NCI-H146 (cell line): ENCODE results near the gene PPP1R14B.
"Not testable (repeated sequence)": the region's sequence is repeated elsewhere in the genome, so short reads cannot be mapped to it uniquely, and the experiment has no call there.

ENCODE experiments used
- DNase-seq: peaks from one replicate; lab custom pipeline; 2025; lab: John Stamatoyannopoulos, UW

The PPP1R14B gene

DNA sequence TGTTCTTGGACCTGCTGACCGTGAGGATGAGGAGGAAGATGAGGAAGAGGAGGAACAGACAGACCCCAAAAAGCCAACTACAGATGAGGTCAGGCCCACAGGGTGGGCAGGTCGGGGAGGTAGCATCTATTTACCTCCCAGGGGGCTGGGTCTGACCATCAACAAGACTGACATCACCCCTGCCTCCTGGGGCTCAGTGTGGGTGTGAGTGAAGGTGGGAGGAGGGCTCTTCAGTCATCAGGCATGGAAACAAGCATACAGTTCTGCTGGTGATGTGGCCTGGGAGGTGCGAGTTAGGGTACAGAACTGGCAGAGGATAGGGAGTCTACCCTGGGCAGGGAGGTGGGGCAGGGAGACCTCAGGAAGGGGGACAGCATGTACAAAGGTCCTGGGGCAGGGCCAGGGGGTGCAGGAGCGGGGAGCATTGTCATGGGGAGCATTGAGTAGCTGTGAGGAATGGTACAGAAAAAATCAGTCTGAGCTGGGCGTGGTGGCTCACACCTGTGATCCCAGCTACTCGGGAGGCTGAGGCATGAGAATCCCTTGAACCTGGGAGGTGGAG lies 13.5 kb upstream of the PPP1R14B start:
- no peak for DNase-seq

DNA sequence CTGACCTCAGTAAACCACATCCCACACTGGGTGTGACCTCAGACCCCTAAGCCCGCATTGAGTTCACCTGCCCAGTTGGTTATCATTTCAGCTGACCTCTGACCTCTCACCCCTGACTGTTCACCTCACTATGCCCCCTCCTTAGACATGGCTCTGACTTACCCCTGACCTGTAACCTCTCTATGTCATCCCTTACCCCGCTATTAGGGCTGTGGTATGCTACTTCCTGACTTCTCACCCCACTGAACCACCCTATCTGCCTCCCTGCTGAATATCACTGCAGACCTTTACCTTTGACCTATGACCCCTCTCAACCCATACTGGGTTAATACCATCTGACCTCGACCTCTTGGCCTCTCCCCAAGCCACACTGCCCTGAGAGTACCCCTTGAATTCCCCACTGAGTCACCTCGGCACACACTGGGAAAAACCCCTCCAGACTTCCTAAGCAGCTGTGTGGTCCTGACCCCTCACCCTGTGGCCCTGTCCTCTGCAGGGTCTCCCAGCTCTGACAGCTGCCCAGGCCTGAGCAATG lies 12.9 kb upstream of the PPP1R14B start:
- no peak for DNase-seq

DNA sequence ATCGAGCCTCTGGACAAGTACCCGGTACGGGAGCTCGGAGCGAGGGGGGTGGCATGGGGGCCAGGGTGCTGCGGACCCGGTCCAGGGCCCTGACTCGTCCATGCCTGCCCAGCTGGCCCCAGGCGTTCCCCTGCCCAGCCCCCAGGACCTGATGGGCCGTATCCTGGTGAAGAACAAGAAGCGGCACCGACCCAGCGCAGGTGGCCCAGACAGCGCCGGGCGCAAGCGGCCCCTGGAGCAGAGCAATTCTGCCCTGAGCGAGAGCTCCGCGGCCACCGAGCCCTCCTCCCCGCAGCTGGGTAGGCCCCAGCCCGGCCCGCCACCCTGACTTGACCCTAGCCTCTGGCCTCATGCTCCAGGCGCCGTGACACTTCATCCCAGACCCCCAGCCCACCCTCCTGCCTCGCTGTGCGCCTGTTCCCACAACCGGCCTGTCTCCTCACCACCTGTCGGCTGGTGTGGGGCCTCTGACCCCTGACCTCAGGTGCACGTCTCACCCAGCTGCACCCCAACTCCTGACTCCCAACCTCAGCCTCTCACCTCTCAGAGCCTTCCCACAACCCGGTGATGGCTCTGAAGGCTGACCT lies 12.3 kb upstream of the PPP1R14B start:
- DNase-seq: no peak

DNA sequence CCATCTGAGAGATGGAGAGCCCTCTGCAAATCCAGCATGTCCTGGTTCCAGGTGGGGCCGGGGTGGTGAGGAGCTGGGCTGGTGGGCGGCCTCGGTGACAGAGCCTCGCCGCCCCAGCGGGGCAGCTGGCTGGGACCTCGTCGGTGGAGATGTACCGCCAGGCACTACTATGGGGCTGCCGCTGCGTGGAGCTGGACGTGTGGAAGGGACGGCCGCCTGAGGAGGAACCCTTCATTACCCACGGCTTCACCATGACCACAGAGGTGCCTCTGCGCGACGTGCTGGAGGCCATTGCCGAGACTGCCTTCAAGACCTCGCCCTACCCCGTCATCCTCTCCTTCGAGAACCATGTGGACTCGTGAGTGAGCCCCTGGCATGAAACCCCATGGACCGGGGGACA lies 11.6 kb upstream of the PPP1R14B start:
- no peak for DNase-seq

DNA sequence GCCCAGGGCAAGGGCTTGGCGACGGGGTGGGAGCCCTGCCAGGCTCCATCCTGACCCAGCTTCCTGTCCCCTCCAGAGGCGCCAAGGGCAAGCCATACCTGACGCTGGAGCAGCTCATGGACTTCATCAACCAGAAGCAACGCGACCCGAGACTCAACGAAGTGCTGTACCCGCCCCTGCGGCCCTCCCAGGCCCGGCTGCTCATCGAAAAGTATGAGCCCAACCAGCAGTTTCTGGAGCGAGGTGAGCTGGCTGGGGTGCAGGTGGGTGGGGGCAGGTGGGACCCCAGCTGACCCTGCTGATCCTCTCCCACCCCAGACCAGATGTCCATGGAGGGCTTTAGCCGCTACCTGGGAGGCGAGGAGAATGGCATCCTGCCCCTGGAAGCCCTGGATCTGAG lies 9.6 kb upstream of the PPP1R14B start:
- no peak for DNase-seq

DNA sequence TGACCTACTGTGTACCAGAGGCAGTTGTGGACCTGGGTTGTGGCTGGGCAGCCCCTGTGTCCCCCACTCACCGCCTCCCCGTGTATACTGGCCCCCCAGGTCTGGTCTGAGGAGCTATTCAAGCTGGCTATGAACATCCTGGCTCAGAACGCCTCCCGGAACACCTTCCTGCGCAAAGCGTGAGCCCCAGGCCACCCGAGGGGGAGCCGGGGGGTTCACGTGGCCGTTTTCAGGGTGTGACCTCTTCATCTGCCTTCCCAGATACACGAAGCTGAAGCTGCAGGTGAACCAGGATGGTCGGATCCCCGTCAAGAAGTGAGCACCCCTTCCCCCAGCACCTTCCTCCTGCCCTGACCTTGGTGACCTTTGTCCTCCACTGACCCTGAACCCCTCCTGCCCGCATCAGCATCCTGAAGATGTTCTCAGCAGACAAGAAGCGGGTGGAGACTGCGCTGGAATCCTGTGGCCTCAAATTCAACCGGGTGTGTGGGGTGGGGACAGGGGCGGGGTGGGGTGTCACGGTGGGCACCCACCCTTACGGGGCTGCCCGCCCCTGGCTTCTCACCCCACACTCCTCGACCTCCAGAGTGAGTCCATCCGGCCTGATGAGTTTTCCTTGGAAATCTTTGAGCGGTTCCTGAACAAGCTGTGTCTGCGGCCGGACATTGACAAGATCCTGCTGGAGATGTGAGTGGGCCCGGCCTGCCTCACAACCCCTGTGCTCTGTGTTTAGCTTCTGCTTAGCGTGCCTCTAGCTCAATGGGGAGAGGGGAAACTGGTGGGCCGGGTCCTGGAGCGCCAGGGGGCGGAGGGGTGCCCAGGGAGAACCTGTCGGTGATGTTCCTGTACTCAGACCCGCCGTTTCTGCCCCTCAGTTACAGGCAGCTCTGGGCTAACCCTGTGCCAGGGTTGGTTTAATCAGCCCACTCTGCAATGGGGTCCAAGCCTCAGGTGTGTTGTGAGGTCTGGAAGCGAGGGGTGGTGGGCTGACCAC lies 8.7 kb upstream of the PPP1R14B start:
- DNase-seq: no peak

DNA sequence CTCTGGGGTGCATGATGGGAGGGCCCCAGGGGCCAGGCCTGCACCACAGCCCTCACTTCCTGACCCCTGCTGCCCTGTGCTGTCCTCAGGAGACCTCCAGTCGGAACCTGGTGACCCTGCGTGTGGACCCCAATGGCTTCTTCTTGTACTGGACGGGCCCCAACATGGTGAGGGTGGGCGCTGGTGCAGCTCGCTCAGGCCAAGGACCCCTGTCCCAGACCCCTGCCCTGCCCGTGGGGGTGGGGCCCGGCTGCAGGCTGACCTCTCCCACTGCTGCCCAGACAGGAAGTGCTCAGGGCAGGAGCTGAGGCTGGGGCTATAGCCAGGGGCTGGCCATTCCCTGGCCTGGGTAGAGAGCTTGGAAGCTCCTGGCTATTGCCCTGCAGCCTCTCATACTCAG lies 7.6 kb upstream of the PPP1R14B start:
- no peak for DNase-seq

DNA sequence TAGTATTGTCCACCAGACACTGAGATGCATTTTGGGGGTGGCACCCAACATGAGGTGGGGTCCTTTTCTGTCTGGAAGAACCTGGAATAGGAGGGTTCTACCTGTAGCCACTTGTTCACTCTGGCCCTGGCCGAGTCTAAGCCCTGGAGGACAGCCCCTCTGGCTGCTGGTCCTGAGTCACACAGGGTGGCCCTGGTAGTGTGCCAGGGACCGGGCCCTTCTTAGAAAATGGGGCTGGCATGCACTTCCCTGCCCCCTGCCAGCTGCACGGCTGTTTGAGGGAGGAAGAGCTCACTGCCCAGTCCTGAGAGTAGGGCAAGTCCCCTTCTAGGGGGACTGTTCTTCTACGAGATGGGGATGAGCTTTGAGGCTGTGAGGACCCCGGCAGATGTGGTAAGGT lies 6.7 kb upstream of the PPP1R14B start:
- DNase-seq: no peak

DNA sequence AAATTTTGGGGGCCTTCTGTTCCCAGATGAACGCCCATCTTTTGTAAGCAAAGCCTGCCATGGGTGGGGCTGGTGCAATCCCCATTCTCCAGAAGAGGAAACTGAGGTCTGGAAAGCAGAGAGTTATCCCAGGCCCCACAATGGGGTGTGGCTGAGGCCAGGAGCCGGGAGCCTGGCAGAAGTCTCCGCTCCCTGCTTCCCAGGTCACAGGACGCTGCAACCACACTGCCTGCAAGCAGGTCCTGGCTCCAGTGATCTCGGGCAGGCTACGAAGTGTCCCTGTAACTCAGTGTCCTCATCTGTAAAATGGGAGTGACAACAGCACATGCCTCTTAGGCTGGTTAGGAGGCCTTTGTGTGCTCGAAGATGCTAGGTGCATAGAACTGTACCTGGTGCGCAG lies 6.3 kb upstream of the PPP1R14B start:
- no peak for DNase-seq

DNA sequence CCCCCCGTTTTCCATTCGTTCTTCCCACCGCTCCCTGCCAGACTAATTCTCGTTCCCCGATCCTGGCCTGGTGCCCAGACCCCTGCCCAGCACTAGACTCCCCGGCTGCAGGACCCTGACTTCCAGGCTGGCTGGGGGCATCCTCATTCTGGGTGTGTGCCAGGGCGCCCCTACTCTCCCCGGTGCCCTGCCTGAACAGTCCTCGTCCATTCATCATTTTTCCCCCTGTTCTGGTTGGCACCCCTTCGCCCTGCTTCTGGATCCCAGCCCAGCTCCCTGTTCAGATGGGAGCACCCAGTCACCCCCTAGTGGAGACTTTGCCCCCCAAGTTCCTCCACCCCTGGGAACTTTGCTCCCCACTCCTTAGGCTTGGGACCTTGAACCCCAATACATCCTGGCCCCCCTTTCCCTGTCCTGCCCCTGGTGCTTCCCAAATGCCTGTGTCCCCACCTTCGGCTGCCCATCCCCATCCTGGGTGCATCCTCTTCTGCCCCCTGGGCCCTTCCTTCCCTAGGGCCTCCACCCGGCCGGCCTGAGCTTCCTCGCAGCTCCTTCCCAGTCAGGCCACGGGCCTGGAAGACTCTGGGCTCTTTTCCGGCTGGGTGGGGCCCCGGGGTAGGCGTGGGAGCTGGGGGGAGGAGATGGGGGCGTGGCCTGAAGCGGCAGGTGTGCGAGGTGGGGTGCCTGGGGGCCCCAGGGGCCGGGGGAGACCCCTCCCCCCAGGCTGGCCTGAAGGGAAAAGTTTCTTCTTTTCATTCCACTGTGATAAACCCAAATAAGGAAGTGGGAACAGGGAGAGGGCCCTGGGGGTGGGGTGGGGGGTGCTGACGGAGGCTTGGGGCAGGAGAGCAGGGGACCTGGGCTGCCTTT lies 5.5 kb upstream of the PPP1R14B start:
- peak; percentile 64 for DNase-seq

DNA sequence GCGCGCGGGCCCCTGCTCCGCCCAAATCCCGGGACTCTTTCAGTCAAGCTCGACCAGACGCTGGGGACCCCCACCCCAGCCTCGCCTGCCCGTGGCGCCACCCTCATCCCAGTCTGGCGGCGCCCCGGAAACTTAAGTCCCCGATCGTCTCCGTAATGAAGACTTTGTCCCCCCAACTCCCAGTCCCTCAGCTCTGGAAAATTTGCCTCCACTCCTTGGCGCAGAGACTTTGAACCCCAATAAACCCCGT lies 4.9 kb upstream of the PPP1R14B start:
- peak; percentile 30 for DNase-seq

DNA sequence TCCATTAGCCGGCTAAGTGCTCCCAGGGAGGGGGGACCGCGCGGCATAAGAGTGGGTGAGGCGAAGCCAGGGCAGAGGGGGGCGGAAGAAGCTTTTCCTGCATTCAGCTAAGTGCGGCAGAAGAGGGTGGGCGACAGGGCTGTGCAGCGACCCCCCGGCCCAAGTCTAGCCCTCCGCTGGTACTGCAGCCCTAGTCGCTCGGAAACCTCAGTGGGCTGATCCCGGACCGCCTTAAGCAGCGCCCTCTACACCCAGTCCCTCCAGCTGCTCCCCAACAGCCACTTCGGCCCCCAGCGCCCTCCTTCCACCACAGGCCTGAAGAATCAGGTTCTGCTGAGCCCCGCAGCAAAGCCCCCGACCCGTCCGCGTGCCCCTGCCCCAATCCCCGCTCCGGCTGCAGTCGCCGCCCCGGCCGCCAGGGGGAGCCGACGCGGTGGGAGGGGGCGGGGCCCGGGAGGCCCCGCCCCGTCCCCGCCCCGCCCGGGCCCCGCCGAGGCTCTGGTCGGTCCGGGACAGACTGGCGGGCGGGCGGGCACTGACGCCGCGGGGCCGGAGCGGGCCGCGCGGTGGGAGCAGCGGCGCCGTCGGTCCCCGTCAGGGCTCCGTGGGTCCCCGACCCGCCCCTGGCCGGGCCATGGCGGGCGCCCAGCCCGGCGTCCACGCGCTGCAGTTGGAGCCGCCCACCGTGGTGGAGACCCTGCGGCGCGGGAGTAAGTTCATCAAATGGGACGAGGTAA lies 4.4 kb upstream of the PPP1R14B start, which contains the start of gene PLCB3:
PLCB3 (plus strand) TSS at position 515 of the 737 bp plus-strand sequence; CDS start at position 635, 120 bp downstream.
- peak; percentile 63 for DNase-seq

DNA sequence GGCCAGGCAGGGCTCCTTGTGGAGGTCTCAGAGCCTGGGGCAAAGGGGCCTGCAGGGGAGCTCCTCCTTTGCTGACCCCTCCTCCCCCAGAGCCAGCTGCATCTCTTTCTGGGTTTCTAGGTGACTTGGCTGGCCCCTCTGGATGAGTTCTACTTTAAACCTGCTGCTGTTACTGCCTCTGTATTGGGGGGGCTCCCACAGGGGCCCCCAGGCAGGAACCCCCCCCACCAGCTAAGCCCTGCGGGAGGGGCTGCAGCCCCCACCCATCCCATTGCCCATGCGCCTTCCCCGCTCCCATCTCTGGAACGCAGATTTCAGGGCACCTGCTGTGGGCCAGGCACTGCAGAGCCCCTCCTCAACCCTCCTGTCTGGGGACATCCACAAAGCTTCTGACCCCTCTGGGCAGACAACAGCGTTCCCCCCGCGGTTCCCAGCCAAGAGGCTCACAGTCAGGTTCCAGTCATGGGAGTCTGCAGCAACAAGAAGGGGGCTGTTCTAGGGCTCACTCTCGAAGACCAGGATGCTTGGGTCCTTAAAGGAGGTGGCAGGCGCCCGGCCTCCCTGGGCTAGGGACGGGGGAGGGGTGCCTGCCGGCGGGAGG lies 3.8 kb upstream of the PPP1R14B start:
- no peak for DNase-seq

DNA sequence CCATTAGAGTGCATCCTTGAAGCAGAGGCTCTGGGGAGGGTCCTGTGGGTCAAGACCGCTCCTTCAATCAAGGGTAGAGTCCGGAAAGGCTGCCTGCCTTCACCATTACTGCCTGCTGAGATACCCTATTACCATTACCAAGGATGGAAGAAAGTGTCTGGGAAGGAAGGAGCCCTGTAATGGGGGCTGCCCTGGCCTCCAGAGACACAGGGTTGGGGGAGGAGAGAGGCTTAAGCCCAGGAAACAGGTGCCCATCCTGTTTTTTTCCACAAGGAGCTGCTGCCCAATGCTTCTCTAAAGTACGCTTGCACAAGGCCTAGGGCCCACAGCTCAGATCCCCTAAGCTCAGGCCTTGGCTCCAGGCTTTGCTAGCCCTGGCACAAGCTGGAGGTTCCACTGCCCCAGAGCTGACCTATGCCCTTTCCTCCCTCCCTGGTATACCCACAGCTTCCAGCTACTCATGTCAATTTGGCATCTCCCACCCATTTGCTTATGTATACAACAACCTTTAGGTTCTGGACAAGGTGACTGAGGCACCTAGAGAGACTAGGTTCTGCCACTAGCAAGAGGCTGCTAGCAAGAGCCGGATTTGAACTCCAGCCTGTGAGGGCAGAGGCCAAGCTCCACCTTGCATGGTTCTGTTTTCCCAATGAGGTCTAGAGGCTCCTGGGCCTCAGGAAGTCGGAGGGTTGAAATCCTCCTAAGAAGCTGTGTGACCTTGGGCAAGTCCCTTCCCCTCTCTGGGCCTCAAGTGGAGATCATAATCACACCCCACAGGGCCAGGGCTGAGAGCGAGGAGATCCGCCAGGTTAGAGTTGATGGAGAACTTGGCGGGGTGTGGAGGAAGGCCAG lies 3.0 kb upstream of the PPP1R14B start:
- DNase-seq: no peak

DNA sequence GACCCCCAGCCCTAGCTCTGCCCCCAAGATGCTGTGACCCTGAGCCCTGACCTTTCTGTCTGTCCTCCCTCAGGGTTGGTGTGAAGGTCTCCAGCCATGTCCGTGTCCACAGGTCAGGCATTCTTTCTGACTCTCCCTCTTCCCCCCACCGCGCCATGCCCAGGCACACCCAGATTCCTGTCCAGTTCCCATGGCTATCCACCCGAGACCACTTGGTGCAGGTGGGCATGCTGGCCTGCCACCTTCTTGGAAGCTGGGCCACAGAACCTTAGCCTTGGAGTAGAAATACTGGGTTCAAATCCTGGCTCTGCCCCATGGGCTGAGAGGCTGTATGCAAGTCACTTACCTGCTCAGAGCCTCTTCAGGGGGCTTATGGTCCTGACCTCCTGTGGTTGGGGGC lies 2.3 kb upstream of the PPP1R14B start:
- DNase-seq: no peak

DNA sequence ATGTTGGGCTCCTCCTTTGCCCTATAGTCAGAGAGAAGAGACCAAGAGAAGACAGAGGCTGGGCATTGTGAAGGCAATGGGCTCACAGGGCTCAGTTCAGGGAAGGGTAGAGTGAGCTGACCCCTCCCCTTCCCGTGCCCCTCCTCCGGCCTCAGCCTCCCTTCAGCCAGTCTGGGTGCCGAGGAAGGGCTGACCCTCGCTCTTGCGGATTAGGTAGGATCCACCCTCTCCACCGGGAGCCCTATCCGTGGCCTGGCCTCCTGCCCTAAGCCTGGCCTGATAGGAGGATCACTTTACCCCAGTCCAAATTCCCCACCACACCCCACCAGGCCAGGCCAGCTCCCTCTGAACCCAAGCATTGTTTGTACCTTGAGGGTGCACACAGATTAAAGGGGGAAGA lies 1.8 kb upstream of the PPP1R14B start:
- no peak for DNase-seq

DNA sequence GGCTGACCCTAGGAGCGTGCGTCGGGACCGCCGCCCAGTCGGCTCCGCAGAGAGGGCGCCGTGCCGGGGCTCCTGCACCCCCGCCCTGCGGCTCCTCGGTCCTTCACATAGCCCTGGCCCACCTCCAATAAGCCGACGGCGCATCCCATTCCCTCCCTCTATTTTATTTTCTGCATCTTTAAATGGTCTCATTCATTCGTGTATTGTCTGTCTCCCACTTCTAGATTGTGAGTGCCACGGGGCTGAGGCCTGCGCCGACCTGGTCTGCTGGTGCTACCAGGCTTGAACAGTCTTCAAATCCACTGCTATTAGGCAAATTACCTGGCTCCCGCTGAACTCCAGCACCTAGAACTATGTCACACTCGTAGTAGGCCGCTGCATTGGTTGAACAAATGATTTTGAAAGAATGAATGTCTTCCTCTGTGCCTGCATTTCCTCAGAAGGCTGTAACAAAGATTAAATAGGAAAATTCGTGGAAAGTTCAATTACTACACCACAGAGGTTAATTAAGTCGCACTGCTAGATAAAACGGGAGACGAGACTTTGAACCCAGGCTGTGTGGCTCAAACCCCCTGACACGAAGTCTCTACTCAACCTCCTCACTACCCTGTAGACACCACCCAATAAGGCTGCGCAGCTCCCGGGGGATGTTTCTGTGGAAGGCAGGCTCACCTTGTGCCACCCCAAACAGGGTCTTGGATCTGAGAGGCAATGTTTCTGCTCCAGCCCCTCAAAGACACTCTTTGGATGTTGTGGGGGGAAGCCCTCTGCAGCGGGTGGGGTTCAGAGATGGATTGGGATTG lies 1.2 kb upstream of the PPP1R14B start:
- DNase-seq: peak; percentile 50

DNA sequence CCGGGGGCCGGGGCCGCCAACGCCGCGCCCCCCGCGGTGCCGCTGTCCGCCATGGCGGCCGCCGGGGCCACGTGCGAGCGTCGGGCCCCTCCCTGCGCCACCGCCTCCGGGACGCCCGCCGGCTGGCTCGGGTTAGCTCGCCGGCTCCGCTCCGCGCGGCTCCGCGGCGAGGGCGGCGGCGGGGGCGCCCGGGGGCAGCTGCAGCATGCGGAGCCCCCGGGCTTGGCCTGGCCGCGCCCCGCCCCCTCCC lies 197 bp downstream of the PPP1R14B start:
- DNase-seq: not testable (repeated sequence)

DNA sequence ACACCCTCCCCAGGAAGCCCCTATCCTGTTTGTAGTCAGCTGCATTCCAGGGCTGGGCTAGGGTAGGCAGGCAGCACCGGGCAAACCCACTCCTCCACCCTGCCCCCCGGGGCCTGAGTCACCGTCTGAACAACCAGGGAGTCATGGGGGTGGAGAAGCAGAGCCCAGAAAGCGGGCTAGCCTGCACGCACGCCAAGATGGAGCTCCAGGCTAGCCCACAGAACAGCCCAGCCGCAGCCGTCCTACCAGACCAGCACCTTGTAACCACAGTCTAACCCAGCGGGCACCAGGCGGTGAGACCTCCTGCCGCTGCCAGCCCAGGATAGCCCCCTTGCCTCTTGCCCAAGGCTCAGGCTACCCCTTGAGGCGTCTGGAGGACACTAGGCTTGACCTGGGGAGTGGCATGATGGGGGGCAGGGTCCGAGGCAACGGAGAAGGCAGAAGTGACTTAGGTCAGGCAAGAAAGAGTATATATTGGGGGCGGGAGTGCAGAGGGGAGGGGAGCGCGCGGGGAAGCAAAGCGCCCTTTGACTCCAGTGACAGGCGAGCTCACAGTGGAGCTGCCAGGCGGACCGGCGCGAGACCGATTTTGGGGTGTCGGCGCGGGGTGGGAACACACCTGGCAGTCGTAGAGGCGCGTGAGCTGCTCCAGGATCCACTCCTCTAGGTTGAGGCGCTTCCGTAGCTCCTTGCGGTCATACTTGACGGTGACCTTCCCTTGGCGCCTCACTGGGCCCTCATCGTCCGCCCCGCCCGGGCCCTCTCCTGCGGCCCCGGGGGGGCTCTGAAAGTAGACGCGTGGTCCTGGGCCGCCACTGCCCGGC lies 734 bp downstream of the PPP1R14B start:
- DNase-seq: peak; percentile 60
